Testis (tissue), 2 donors: ENCODE measurements around the gene MYOM3.

Source experiments
- CTCF ChIP-seq, 3 experiments: fragments of 450-650 bp in 2 of 3; fragments of 200-600 bp in 1 of 3; sonication (generic) in 1 of 3; IDR thresholded peaks; one replicate each; pipeline ENCODE4 v1.5.1; 2016 to 2019; ENCODE audit warnings: antibody characterized with exemption in 3 of 3, mild to moderate bottlenecking in 2 of 3, moderate library complexity in 1 of 3
- POLR2A ChIP-seq: fragments of 450-650 bp; IDR thresholded peaks from one replicate; pipeline ENCODE4 v1.6.1; 2017; ENCODE audit warnings: antibody characterized with exemption, mild to moderate bottlenecking, moderate library complexity

GRCh38 chr1:24138476-24139221, 26.7 kb upstream of the MYOM3 start:
- no peak for TF ChIP-seq CTCF (IDR thresholded peaks at IDR 0.05)
- TF ChIP-seq POLR2A = no peak
